ENCODE measurements around the gene CARD11. TPM values are rescaled to one million over a fixed set of nuclear protein-coding genes. Genes with fewer than 3 reads are reported as not detected.
A peak's percentile ranks its signal among the peaks of the same experiment; 100 is the strongest.

CARD11 gene
- total RNA-seq, 2 experiments from 2014 or later: 99.4 to 105 TPM

DNA sequence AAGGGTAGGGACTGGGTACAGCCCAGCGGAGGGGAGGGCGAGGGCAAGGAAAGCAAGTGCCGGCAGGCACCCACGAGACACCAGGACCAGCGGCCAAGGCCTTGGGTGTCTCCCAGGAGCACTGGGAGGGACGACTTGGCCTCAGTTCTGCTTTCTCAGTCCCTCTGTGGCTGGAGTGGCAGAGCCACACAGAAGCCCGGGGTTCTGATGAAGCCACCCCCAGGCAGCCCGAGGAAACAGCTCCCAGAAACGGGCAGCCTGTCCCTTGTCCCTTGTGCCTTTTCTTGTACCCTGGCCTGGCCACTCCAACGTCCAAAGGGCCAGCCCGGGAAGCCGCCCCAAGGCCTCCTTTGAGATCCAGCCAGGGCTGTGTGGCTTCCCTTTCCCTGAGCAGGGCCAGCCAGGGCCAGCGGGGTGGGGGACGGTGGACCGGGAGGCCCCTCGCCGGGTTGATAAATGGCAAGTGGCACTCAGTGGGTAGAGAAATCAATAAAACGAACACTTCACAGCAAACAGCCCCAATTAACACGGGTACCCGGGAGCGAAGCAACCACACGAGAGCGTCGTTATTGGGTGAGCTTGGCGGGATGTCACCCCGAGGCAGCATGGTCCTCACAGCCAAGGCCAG is 129.8 kb downstream of the CARD11 start:
- Mint-ChIP-seq H3K27ac (no peak overlapping the region), H3K27me3 (ENCODE audit: low read depth) (no peaks in the 10 kb centered on the region), H3K4me1 (ENCODE audit: low read depth) (no peaks in the 10 kb centered on the region), H3K36me3 (ENCODE audit: low read depth) (peaks cover 42% of the 10 kb centered on the region), H3K9me3 (no peaks in the 10 kb centered on the region), H3K4me3 (no peak overlapping the region)
- intact Hi-C loops (cut with micrococcal nuclease): no loop called here
- CTCF ChIA-PET: no interaction called here
- DNase-seq: no peak

DNA sequence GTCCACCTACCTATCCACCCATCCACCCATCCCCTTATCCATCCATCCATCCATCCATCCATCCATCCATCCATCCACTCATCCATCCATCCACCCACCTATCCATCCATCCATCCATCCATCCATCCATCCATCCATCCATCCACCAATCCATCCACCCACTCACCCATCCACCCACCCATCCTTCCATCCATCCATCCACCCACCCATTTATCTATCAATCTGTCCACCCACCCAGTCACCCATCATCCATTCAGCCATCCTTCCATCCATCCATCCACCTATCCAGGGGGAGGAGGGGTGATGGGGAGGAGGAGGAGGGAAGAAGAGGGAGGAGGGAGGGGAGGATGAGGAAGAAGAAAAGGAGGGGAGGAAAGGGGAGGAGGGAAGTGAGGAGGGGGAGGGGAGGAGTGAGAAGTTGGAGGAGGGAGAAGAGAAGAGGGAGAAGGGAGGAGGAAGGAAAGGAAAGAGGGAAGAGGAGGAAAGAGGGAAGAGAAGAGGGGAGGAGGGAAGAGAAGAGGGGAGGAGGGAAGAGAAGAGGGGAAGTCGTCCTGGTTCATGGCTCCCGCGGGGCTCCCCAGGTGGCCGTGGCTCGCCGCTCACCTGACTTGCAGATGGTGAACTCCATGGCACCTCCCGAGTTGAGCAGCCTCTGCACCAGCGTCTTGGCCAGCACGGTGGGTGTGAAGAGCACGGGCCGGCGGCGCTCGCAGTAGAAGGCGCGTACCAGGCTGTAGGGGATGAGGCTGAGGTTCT is 130.8 kb downstream of the CARD11 start:
- intact Hi-C loops (cut with micrococcal nuclease): no loop called here
- CTCF ChIA-PET: no interaction called here

DNA sequence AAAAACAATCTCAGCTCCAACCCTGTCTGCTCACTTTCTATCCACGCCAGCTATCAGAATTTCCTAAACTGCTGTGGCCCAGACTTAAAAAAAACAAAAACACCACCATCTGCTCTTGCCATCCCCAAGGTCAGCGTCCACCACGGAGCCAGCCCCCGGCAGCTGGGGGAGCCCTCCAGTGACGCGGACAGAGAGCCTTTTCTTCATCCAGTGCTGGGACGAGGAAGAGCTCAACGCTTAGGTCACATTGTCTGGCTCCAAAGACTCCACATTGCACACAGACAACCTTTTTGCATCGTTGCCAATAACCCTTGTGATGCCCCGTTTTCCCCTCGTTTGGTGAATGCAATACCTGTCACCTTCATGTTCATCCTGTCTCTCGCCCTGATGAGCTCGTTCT is 132.2 kb downstream of the CARD11 start:
- H3K27me3 Mint-ChIP-seq (ENCODE audit: low read depth): no peaks in the 10 kb centered on the region
- peaks cover 2% of the 10 kb centered on the region for H3K9me3 Mint-ChIP-seq
- DNase-seq: no peak
- no peaks in the 10 kb centered on the region for H3K4me1 Mint-ChIP-seq (ENCODE audit: low read depth)
- H3K4me3 Mint-ChIP-seq: no peak overlapping the region
- intact Hi-C loops (cut with micrococcal nuclease): no loop called here
- H3K36me3 Mint-ChIP-seq (ENCODE audit: low read depth): peaks cover 46% of the 10 kb centered on the region
- CTCF ChIA-PET: interaction anchor here (0.6 to 0.8 kb wide), 3 partner anchors 12 to 242 kb away, joined by 3 read pairs; no protein-coding TSS in a partner anchor
- peak overlapping the region; percentile 5 for H3K27ac Mint-ChIP-seq

More for the DNA sequence above, 130.8 kb downstream of the CARD11 start:
- no peak for DNase-seq
- no peaks in the 10 kb centered on the region for H3K27me3 Mint-ChIP-seq (ENCODE audit: low read depth)
- no peak overlapping the region for H3K4me3 Mint-ChIP-seq
- no peaks in the 10 kb centered on the region for H3K4me1 Mint-ChIP-seq (ENCODE audit: low read depth)
- H3K9me3 Mint-ChIP-seq: no peaks in the 10 kb centered on the region
- H3K36me3 Mint-ChIP-seq (ENCODE audit: low read depth): peaks cover 41% of the 10 kb centered on the region
- no peak overlapping the region for H3K27ac Mint-ChIP-seq

DNA sequence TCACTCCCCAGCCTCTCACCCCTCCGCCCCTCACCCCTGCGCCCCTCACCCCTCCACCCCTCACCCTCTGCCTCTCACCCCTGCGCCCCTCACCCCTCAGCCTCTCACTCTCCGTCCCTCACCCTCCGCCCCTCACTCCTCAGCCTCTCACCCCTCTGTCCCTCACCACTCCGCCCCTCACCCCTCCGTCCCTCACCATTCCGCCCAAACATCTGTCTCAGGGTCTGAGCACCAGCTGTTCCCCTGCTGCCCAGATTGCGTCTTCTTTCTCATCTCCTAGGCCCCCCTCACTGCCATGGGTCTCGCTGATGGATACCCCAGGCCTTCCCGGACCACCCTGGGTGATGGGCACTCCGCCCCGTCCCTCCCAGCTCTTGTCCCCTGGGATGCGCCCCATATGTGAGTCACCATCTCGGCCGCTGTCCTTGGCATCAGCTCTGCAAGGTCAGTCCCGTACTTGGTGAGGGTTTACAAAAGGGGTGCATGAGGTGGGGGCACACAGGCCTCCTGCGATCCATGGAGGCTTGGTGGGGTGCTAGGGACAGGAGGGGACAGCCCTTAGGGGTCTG is 134.1 kb downstream of the CARD11 start:
- intact Hi-C loops (cut with micrococcal nuclease): no loop called here
- Mint-ChIP-seq H3K4me3 (no peak overlapping the region), H3K4me1 (ENCODE audit: low read depth) (no peaks in the 10 kb centered on the region), H3K27ac (no peak overlapping the region), H3K27me3 (ENCODE audit: low read depth) (no peaks in the 10 kb centered on the region), H3K9me3 (peaks cover 2% of the 10 kb centered on the region), H3K36me3 (ENCODE audit: low read depth) (peaks cover 57% of the 10 kb centered on the region)
- DNase-seq: no peak
- CTCF ChIA-PET: no interaction called here

DNA sequence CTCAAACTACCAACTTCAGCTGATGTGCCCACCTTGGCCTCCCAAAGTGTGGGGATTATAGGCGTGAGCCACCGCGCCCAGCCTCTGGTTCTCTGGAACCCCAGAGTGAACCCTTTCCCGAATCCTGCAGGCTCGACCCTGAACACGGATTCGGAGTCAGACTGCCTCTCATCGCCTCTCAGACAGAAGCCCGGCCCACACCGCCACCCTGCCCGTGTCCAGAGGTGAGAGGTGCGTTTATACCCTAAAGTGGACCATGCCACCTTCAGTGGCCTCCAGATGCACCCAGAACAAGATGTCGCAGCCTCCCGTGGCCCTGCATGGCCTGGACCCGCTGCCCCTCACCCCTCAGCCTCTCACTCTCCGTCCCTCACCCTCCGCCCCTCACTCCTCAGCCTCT is 134.6 kb downstream of the CARD11 start:
- intact Hi-C loops (cut with micrococcal nuclease): no loop called here
- Mint-ChIP-seq H3K36me3 (ENCODE audit: low read depth) (peaks cover 57% of the 10 kb centered on the region), H3K4me3 (no peak overlapping the region), H3K4me1 (ENCODE audit: low read depth) (no peaks in the 10 kb centered on the region), H3K9me3 (peaks cover 2% of the 10 kb centered on the region), H3K27me3 (ENCODE audit: low read depth) (no peaks in the 10 kb centered on the region), H3K27ac (no peak overlapping the region)
- CTCF ChIA-PET: no interaction called here
- no peak for DNase-seq

DNA sequence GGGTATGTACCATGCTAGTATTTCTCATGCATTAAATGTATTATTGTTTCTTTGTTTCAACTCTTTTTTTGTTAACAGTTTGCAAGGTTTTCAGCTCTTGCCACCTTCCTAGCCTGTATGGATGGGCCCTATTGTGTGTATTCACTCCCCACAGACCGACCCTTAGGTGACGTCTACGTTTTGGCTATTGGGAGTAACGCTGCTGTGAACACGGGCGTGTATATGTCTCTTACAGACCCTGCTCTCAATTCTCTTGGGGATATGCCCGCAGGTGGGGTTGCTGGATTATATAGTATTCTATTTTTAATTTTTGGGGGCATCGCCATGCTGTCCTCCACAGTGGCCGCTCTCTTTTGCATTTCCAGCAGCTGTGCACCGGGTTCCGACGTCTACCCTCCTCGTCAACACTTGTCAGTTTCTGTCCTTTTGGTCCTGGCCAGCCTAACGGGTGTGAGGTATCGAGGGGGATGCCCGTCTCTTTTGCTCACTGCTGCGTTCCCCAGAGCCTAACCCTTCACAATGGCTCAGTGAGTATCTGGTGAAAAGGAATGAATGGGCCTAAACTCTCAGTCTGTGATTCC is 135.5 kb downstream of the CARD11 start:
- Mint-ChIP-seq H3K4me1 (ENCODE audit: low read depth) (no peaks in the 10 kb centered on the region), H3K27ac (no peak overlapping the region), H3K27me3 (ENCODE audit: low read depth) (no peaks in the 10 kb centered on the region), H3K9me3 (peaks cover 2% of the 10 kb centered on the region), H3K36me3 (ENCODE audit: low read depth) (peaks cover 57% of the 10 kb centered on the region), H3K4me3 (no peak overlapping the region)
- intact Hi-C loops (cut with micrococcal nuclease): no loop called here
- CTCF ChIA-PET: no interaction called here
- no peak for DNase-seq

DNA sequence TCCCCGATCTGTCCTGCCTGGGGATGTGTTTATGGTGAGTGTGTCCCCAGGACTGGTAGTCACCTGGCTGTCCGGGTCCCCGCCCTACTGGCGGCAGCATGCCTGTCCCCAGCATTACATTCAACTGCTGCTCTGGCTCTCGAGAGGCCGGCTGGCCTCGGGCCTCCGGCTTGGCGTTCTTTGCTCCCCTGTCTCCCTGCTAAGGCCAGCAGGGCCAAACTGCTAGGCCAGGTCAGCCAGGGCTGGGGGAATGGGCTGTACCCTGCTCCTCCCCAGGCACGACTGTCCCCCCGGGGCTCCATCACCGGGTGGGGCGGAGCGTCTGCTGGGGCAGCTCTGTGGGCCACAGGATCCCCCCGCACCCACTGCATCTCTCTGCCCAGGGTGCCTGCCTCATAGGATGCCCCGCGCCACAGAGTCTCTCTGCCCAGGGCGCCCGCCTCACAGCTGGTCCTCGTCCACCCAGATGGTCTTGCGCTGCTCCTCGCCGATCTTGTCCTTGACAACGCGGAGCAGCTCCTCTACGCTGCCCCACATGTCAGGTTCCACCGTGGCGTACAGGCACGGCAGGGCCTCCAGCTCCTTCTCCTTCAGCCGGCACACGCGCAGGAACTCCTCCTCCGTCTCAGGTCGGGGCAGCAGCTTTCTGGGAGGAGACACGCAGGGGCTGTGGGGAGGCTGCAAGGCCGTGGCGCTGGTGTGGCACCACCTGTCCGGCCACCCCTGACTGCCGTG is 137.3 kb downstream of the CARD11 start:
- no peak for DNase-seq
- CTCF ChIA-PET: no interaction called here
- intact Hi-C loops (cut with micrococcal nuclease): no loop called here
- peaks cover 2% of the 10 kb centered on the region for H3K9me3 Mint-ChIP-seq
- H3K27me3 Mint-ChIP-seq (ENCODE audit: low read depth): no peaks in the 10 kb centered on the region
- H3K27ac Mint-ChIP-seq: no peak overlapping the region
- H3K4me3 Mint-ChIP-seq: no peak overlapping the region
- peaks cover 49% of the 10 kb centered on the region for H3K36me3 Mint-ChIP-seq (ENCODE audit: low read depth)
- no peaks in the 10 kb centered on the region for H3K4me1 Mint-ChIP-seq (ENCODE audit: low read depth)

DNA sequence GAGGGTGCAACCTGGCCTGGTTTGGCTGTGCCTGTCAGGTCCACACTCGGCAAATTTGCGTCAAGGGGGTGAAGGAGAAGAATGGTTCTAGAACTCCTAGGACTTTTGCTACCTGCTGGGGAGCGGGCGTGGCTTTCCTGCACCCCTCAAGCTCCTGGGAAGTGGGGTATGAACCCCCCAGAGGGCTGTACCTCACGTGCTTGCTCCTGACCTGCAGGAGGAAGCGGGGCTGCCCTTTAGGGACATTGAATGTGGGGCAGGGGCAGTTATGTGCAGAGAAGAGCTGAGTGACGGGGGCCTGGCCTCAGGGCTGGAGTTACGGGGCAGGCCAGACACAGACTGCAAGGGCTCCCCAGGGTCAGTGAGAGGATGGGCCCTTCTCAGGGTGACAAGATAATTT is 138.2 kb downstream of the CARD11 start:
- Mint-ChIP-seq H3K4me3 (no peak overlapping the region), H3K27ac (no peak overlapping the region), H3K36me3 (ENCODE audit: low read depth) (peaks cover 46% of the 10 kb centered on the region), H3K9me3 (peaks cover 2% of the 10 kb centered on the region), H3K4me1 (ENCODE audit: low read depth) (no peaks in the 10 kb centered on the region), H3K27me3 (ENCODE audit: low read depth) (no peaks in the 10 kb centered on the region)
- no peak for DNase-seq
- CTCF ChIA-PET: no interaction called here
- intact Hi-C loops (cut with micrococcal nuclease): no loop called here

DNA sequence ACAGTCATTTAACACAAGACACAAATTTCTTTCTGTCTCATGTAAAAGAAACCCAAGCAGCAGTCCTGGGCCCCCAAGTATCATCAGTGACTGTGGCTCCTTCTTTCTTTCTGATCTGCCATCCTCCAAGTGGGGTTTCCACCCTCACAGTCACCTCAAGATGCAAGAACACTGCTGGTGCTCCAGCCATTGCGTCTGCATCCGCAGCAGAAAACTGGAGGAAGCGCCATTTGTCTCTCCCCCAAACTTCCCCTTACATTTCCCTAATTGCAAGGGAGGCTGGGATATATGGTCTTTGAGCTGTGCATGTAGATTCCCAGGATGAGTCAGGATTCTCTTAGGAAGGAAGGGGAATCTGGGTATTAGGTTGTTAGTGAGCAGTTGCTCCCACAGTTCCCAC is 138.6 kb downstream of the CARD11 start:
- Mint-ChIP-seq H3K36me3 (ENCODE audit: low read depth) (peaks cover 45% of the 10 kb centered on the region), H3K9me3 (peaks cover 2% of the 10 kb centered on the region), H3K27me3 (ENCODE audit: low read depth) (no peaks in the 10 kb centered on the region), H3K4me3 (no peak overlapping the region), H3K27ac (no peak overlapping the region), H3K4me1 (ENCODE audit: low read depth) (no peaks in the 10 kb centered on the region)
- intact Hi-C loops (cut with micrococcal nuclease): no loop called here
- DNase-seq: no peak
- CTCF ChIA-PET: no interaction called here

DNA sequence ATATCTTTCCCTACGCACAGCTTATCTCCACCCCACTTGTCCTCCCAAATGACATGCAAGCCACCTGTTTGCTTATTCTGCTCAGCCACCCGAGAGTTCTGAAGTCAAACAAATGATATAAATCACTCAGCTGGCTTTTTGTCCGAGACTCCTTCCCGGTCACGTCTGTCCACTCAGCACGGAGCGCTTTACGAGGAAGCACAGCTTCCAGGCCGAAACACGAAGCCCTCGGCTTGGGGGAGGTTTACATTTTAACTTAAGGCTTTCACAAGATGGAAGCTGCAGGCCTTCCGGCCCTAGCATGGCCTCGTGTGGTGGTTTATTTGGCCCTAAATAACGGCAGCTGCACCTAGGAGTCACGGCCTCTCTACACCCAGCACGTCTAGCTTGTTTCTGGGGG is 139.5 kb downstream of the CARD11 start:
- Mint-ChIP-seq H3K9me3 (peaks cover 2% of the 10 kb centered on the region), H3K4me1 (ENCODE audit: low read depth) (no peaks in the 10 kb centered on the region), H3K36me3 (ENCODE audit: low read depth) (peaks cover 42% of the 10 kb centered on the region), H3K27ac (no peak overlapping the region), H3K27me3 (ENCODE audit: low read depth) (no peaks in the 10 kb centered on the region), H3K4me3 (no peak overlapping the region)
- intact Hi-C loops (cut with micrococcal nuclease): no loop called here
- CTCF ChIA-PET: no interaction called here
- no peak for DNase-seq

DNA sequence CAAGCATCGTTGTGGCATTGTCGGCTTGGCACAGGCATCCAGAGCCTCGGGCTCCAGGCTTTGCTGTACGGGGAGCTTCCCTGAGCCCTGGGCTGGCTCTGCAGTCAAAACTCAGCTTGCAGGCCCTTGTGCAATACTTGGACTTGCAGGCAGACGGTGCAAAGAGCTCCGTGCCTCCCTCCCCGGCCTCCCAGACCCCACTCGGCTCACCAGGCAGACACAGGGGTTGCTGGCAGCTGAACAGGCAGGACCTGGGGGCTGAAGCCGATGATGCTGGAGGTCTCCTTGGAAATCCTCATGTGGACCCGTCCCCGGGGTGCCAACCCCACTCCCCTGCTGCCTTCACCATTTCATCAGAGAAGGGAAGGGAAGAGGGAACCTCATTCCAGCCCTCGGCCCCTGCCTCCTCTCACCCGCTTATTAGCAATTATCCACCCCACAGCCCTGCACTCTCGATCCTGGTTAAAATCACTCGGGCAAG is 139.9 kb downstream of the CARD11 start:
- H3K4me3 Mint-ChIP-seq: no peak overlapping the region
- H3K27me3 Mint-ChIP-seq (ENCODE audit: low read depth): no peaks in the 10 kb centered on the region
- peaks cover 46% of the 10 kb centered on the region for H3K36me3 Mint-ChIP-seq (ENCODE audit: low read depth)
- no peak for DNase-seq
- peaks cover 2% of the 10 kb centered on the region for H3K9me3 Mint-ChIP-seq
- no peaks in the 10 kb centered on the region for H3K4me1 Mint-ChIP-seq (ENCODE audit: low read depth)
- H3K27ac Mint-ChIP-seq: no peak overlapping the region
- CTCF ChIA-PET: no interaction called here
- intact Hi-C loops (cut with micrococcal nuclease): no loop called here

DNA sequence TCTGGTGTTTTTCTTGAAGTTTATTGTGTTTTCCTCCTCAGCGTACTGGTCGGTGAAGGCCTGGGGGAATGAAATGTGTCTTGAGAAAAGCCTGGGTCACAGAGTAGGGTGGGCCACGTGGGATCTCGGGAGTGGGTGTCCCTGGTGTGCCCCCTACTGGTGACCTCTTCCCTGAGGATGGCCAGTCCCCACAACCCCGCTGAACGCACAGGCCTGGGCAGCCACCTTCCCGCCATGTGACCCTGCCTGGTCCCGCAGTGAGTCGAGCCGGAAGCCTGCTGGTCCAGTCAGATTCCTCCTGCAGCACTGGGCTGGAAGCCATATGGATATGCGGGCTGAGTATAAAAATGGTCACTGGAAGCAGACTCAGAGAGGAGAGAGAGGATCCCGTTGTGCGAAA is 146.6 kb downstream of the CARD11 start:
- no peak overlapping the region for H3K27ac Mint-ChIP-seq
- intact Hi-C loops (cut with micrococcal nuclease): no loop called here

More for the DNA sequence above, 146.6 kb downstream of the CARD11 start:
- no peak overlapping the region for H3K4me3 Mint-ChIP-seq
- peaks cover 13% of the 10 kb centered on the region for H3K36me3 Mint-ChIP-seq (ENCODE audit: low read depth)
- DNase-seq: no peak
- peaks cover 24% of the 10 kb centered on the region for H3K4me1 Mint-ChIP-seq (ENCODE audit: low read depth)
- peaks cover 2% of the 10 kb centered on the region for H3K9me3 Mint-ChIP-seq
- no peaks in the 10 kb centered on the region for H3K27me3 Mint-ChIP-seq (ENCODE audit: low read depth)
- CTCF ChIA-PET: no interaction called here
